HL-60/S4 treated with retinoic acid at 250 ng/mL for 4 days and 3 days (cell line): ENCODE measurements around the gene UNK.

Experiments used
- in situ Hi-C: fragments of 300-500 bp; cut with MboI; formaldehyde crosslinking; loops from 2 replicates; pipeline ENCODE4 v1.7.0; 2022; ENCODE audit warnings: low sequenced_read_pairs

Gene UNK

DNA sequence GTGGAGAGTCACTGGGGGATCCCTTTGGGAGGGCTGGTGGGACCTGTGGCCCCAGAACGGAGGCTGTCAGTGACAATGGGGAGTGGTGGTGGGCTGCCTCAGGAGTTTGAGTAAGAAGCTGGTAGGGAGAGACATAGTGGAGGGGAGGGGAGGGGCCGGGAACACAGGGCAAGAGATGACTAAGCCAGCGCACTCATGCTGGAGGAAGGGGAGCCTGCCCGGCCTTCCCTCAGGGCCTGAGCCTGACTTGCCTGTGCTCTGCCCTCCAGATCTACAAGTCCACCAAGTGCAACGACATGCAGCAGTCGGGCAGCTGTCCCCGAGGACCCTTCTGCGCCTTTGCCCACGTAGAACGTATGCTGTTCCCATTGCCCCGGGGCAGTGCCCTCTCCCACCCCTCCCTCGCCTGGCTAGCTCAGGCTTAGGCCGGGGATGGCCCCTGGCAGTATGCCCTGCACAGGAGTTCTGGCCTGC, 30.3 kb downstream of the UNK start:
- in situ Hi-C loops = no loop called here

- in situ Hi-C loops = no loop called here
Measured at GRCh38 chr17:75815399-75815798, 30.8 kb downstream of the UNK start.

DNA sequence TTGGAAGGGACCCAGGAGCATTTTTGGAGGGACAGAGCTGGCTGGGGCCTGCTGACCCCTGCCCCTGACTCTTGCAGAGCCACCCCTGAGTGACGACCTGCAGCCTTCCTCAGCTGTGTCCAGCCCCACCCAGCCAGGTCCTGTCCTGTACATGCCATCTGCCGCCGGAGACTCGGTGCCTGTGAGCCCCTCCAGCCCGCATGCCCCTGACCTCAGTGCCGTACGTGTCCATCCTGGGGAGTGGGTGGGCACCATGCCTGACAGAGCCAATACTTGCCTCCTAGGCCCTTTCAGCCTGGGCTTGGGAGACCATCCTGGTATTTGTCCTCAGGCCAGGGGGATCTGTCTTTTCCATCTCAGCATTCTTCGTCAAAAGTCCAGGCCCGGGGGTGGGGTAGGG, 32.1 kb downstream of the UNK start:
- in situ Hi-C loops = no loop called here

DNA sequence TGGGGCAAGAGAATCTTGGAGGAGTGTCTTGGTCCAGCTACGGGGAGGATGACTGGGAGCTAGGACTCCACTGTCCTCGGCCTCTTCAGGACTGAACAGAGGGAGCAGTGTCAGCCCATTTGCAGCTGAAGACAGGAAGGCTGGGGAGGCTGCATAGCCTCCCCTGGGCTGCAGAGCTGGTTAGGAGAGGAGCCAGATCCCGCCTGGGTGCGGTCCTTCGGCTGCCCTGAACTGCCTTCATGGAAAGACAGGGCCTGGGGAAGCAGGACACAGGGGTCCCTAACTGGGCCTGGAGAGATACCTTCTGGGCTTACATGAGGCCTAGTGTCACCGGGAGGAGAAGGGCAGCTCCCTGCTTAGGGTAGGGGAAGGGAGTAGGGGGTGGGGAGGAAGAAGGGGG, 33.0 kb downstream of the UNK start:
- in situ Hi-C loops = no loop called here

DNA sequence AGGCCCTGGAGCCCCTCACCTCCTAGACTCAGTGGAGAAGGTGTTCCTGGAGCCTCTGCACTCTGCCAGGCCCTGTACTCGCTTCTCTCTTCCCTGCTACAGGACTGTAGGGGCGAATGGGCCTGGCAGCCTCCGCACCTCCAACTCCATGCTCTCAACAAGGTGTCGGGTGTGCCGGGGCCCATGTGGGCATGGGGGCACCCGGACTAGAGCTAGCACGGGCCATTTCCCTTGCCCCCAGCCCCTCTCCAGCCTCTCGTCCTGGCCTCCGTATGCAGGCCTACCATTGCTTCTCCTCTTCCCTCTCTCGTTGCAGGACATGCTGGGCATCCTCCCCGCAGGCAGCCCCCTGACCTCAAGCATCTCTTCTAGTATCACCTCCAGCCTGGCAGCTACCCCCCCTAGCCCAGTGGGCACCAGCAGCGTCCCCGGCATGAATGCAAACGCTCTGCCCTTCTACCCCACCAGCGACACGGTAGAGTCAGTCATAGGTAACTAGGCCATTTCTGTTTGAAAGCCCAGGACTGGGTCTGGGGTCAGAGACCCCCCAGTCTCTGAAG, 33.8 kb downstream of the UNK start:
- in situ Hi-C loops = no loop called here

DNA sequence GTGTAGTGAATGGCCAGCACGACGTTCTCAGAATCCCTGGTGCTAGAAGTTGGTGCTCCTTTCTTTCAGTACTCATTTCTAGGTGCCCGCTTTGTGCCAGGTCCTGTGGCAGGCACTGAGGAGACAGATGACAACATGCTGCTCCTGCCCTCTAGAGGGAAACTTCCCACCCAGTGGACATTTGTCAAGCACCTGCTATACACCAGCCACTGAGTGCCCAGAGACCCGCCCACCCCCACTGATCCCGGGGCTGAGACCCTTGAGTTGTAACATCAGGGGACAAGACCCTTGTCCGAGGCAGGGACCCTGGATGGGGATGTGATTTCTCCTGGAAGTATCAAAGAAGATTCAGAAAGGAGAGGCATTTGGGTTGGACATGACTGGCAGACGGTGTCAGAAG, 34.5 kb downstream of the UNK start:
- in situ Hi-C loops = no loop called here

- in situ Hi-C loops = no loop called here
Measured at GRCh38 chr17:75819678-75820077, 35.1 kb downstream of the UNK start.

- in situ Hi-C loops = no loop called here
Measured at GRCh38 chr17:75820094-75821080, 35.8 kb downstream of the UNK start.

DNA sequence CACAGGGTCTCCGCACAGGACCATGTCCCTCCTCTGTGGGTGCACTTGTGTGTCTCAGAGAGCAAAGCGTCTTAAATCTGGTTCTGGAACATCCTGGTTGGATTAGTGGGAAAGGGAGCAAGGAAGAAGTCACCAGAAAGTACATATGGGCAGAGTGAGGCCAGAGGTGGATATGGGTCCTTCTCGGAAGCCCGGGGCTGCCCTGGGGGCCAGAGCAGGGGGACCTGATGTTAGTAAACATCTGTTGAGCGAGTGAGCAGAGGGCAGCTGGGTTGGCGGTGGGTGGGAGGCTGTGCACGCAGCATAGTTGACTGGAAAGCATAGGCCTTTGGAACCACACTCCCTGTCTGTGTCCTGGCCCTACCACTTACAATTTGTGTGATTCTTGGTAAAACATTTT, 36.9 kb downstream of the UNK start:
- in situ Hi-C loops = no loop called here

GRCh38 chr17:75822119-75822799, 37.7 kb downstream of the UNK start:
- in situ Hi-C loops = no loop called here

DNA sequence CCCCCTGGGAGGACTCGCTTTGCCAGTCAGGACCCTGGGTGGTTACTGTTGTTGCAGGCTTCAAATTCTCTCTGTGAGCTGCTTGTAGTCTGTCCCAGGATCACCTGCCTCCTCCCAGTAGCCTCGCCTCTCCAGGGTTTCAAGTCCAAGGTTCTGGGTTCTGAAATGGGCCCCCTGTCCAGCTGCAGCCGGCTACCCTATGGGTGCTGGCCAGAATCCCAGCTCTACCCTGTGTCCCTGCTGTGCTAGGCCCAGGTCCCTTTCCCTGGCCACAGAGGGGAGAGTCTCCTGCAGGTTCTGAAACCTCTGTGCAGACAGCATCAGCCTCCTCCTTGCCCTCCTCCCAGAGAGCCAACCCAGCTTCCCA, 38.2 kb downstream of the UNK start:
- in situ Hi-C loops = no loop called here

DNA sequence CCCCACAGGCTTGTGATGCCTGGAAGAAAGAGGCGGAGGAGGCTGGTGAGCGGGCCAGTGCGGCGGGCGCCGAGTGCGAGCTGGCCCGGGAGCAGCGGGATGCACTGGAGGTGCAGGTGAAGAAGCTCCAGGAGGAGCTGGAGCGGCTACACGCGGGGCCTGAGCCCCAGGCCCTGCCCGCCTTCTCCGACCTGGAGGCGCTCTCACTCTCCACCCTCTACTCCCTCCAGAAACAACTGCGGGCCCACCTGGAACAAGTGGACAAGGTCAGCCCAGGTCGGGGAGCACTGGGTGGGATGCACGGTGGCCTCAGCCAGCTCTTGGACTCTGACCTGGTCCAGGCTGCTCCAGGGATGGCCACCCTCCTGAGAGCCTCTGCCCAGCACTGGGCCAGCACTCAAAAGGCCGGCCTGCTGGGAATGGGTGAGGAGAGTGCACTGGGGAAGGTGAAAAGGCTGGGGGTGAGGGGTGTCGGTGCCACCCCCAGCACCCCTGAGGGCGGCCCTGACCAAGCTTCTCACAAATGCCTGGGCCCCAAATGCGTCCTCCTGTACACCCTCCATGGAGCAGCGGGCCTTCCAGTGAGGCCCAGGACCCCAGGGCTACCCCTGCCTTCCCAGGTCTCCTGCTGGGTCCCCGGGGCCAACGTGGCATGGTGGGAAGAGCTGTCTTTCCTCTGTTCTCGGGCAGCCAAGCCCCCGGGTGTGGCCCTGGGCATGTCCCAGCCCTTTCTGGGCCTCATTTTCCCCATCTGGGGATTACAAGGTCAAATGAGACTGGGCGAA, 38.8 kb downstream of the UNK start:
- in situ Hi-C loops = no loop called here

DNA sequence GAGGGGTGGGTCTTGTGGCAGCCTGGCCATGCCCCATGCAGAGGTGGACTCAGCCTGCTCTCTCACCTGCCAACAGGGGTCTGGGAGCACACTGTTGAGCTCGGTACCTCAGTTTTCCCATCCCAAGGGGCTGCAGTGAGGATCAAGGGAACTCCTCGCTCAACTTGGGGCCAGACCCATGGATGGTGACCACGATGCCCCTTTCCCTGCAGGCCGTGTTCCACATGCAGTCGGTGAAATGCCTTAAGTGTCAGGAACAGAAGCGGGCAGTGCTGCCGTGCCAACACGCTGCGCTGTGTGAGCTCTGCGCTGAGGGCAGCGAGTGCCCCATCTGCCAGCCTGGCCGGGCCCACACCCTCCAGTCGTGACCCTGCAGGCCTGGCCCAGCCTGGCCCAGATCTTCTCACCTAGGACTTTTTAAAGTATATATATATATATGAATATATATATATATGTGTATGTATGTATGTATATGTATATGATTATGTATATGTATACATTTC, 39.5 kb downstream of the UNK start:
- in situ Hi-C loops = no loop called here

DNA sequence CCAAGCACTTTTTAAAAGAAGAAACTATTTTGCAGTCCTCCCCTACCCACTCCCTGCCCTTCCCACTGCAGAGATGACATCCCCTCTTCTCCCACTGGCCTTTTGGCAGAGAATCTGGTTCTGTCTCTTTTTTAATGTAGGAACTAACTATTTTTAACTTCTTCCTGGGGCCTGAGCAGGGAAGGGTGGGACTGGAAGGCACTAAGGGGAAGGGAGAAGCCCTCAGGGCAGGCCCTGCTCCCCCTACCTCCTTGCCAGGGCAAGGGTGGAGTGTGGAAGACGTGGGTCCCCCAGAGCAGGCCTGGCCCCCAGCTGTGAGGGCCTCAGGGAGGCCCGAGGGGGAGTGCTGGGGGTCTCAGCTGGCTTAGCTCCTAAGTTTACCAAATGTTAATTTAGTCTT, 40.1 kb downstream of the UNK start:
- in situ Hi-C loops = no loop called here

DNA sequence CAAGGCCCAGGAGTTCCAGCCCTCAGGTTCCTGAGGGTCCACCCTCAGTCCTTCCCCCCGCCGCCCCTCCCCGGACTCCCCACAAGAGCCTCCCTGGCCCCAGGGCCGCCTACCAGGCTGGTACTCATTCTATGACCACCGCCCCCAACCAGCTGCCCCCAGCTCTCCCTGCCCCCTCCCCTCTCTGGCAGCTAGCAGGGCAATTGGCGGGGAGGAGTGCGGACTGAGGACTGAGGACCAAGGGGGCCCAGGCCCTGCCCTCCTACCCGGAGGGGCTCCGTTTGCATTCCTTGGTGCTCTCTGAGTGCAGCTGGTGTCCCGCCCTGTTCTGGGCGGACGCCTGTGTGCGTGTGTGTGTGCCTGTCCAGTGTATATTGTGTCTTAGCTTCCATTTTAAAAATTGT, 40.5 kb downstream of the UNK start:
- in situ Hi-C loops = no loop called here

GRCh38 chr17:75825748-75826370, 41.3 kb downstream of the UNK start:
- in situ Hi-C loops = no loop called here

GRCh38 chr17:75826561-75827307, 42.1 kb downstream of the UNK start:
- in situ Hi-C loops = no loop called here

GRCh38 chr17:75827308-75828075, 42.9 kb downstream of the UNK start:
- in situ Hi-C loops = no loop called here

DNA sequence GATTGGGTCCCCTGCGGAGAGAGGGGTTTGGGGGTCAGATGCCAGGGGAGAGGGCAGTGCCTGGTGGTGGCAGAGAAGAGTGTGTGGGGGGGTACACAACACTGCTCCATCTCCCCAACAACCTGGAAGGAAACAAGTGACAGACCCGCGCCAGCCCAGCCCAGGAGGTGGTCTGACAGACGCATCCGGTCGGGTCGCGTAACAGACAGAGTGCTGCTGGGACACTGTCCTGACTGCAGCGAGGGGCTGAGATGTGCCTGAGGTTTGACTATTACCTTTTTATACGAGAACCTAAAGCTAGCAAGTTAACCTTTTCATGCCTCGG, 43.4 kb downstream of the UNK start:
- in situ Hi-C loops = no loop called here
